GM23248 (cell line): ENCODE measurements around the gene WNK2.

ENCODE experiments used
- EZH2 ChIP-seq: fragments of 200-600 bp; sonication (generic); IDR thresholded peaks from 2 replicates; pipeline ENCODE4 v1.6.1; 2018; ENCODE audit warnings: antibody characterized with exemption, mild to moderate bottlenecking; ENCODE audit not compliant: insufficient read depth, poor library complexity, severe bottlenecking
- EZH2phosphoT487 ChIP-seq: fragments of 200-600 bp; sonication (generic); IDR thresholded peaks from 2 replicates; pipeline ENCODE4 v1.6.1; 2018; ENCODE audit warnings: antibody characterized with exemption, moderate library complexity, mild to moderate bottlenecking, low read depth; ENCODE audit not compliant: insufficient read depth

- TF ChIP-seq EZH2 (no peak), EZH2phosphoT487 (no peak)
These were observed 60.8 kb downstream of the WNK2 start for GRCh38 chr9:93244510-93245436.
